Activated CD4-positive, alpha-beta T cell treated with anti-CD3 and anti-CD28 coated beads for 24 hours (primary cell): ENCODE results near the gene MYBPH.
A peak's percentile ranks its signal among the peaks of the same experiment; 100 is the strongest.

ENCODE experiments used
- DNase-seq, 2 donors: peaks; one replicate each; pipeline ENCODE4 v3.0.0-alpha.2; 2020; ENCODE audit warnings: low read depth in 2 of 2

MYBPH gene

GRCh38 chr1:203178821-203179666 is 3.4 kb upstream of the MYBPH start:
- DNase-seq, result no peak

GRCh38 chr1:203178083-203178482 is 2.5 kb upstream of the MYBPH start:
- no peak for DNase-seq

DNA sequence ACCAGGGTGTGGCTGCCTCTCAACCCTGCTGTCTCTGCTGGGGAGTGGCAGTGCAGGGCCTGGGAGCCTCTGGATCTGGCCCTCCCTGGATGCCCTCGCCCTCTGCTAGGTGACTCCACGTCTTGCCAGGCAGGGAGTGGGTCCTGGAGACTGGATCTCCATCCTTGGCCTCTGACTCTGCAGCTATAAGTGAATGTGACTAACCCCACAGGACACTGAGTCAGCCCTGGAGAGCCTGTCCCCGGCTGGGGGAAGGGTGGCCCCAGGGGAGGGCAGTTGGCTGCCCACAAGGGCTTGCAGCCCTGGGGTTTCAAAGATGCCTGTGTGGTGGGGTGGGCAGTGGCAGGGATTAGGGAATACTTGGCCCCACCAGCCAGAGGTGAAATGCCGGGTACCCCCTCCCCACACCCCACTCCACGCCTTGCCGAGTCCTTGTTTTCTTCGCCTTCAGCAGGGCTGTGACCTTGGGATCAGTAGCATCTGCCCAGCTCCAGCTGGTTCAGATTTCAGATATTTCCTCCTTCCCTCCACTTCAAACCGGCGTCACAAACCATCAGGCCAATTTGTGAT is 1.9 kb upstream of the MYBPH start:
- DNase-seq, result no peak

GRCh38 chr1:203177036-203177405 is 1.4 kb upstream of the MYBPH start:
- DNase-seq, result no peak

DNA sequence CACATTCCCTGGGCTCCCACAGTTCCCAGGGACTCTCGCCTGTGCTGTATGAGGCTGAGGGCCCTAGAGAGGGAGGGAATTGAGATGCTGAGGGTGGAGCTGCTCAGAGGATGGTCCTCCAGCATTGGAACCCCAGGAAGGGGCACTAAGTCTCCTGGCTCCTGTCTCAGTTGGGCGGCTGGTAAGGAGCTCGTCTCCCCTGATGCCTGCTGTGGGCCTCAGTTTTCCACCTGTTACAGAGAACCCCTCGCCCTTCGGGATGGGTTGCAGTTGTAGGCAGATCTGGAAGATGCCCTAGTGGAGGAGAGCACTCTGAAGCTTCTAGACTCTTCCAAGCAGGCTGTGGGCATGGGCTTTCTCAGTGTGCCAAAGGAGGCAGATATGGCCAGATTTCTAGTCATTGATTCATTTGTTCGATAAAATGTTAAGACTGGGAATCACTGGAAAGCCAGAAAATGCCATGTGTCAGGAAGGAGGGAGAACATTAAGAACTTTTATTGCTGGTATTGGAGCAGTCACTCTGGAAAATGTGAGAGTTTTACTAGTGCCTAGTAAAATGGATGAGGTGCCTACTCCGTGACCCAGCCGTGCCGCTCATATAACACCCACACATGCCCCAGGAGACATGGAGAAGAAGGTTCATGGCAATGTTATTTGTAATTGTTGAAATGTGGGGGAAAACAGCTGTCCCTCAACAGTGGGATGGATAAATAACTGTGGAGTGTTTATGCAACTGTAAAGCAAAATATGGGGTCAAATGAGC is 828 bp upstream of the MYBPH start:
- DNase-seq, result no peak

GRCh38 chr1:203175827-203176241 is 208 bp upstream of the MYBPH start:
- no peak for DNase-seq

DNA sequence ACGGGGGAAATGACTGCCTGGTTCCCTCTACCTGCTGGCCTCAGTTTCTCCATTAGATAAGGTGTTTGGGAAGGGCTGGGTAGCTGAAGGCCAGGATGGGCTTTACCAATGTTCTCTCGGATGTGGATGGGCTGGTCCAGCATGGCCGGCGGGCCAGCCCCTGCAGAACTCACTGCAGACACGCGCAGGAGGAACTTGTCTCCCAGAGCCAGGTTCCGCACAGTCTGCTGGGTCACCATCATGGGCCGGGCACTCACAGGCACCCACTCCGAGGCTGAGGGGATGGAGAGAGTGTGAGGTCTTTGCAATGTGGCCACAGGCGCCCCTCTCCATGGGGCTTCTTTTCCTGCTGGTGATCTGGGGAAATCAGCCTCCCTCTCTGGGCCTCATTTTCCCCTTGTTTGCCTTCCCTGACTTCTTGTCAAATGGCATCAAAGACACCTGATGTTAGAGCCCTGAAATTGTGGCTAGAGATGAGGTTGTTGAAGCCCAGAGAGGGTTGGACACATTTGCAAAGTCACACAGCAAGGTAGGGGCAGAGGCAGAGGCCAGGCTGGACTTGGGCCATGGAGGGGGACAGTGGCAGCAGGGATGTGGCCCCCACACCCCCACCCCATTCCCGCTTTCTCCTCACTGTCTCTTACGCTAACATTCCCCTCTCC is 1.2 kb downstream of the MYBPH start:
- DNase-seq, result no peak

- no peak for DNase-seq
Measured at GRCh38 chr1:203173566-203173965, 2.1 kb downstream of the MYBPH start.

- DNase-seq, result no peak
Measured at GRCh38 chr1:203173011-203173555, 2.5 kb downstream of the MYBPH start.

DNA sequence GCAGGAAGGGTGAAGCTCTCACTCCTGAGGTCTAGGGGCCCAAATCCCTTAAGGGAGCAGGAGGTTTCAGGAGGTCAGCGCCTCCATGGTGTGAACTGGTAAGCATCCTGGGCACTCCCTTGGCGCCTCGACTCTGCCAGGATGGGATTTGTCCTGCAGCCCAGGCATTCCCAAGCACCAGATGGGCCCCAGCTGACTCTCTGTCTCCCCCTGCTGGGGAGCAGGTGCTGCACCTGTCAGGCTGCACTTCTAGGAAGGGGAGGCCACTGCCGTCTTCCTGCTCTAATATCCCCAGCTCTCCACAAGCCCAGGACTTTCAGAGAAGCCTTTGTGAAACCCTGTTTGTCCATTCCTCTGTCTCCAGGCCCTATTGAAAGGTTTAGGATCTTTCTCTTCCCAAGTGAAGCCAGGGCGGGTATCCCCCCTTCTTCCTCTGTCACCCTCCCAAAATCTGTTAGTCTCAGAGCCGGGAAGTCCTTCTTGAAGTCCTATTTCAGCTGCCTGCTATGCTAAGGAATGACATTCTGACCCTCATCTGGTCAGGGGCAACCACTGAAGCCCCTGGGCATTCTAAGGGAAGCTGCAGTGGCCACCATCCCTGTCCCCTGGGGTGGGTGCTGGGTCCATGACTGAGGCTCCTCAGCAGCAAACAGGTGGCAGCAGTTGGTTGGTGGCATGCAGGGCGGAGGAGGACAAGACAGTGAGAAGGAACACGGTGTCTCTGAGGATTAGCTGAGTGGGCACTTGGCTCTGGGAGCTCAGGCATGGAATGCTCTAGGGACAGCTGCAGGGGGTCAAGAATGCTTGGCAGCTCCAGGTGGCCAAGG is 3.2 kb downstream of the MYBPH start:
- DNase-seq, result peak; percentile 18 to 28

DNA sequence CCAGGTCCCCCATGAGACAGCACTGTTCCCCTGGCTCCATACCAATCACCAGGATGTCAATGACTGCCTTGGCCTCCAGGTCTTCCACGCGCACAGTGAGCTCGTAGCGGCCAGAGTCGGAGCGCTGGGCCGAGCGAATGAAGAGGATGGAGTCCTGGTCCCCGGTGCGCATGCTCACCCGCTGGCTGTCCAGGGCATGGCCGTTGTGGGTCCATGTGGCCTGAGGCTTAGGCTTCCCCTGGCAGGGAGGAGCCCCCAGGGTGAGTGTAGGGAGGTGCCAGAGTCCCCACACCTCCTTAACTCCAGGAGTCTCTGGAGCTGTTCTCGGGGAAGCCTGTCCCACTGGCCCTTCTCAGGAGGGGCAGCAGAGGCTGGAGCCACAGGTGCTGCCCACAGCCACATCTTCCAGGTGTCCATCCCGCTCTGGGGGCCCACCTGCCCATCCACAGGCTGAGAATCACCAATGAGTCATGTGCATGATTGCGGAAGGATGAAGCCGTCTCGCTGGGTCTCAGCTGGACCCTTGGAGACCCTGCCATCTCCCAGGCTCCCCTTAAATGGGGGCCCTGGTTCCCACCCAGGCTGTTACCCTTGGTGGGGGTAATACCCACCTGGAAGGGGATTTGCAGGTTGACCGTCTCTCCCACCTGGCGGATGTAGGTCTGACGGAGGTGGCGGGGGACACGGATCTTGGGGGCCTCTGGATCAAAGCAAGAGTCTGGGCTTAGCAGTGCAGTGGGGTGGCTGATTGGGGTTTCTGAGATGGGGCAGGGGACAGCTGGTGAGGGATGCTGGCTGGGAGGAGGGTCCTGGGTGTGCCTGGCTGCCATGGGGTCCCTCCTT is 4.1 kb downstream of the MYBPH start:
- no peak for DNase-seq

DNA sequence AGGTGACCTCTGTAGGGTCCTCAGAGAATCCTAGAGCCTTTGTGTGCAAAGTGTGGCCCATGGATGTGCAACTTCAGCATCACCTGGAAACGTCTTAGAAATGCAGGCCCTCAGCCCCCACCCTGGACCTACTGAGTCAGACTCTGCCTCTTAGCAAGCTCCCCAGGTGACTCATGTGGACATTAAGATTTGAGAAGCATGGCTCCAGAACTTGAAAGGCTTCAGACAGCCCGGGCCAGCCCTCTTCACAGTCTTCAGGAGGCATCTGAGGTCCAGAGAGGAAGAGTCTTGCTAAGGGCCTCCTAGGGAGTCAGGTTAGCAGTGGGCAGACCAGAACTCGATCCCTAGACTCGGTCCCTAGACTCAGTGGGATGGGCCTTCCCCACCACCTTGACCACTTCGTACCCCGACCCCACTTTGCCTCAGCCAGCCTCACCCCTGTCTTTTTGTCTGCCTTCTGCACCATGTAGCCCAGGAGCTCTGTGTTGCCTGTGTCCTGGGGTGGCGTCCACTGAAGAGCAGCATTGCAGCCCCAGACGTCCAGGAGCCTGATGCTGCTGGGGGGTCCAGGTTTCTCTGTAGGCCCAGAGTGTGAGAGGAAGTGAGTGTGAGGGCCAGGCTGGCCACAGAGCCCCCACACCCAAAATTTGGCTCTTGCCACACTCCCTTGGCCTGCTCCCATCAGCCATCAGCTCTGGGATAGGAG is 4.8 kb downstream of the MYBPH start:
- no peak for DNase-seq

DNA sequence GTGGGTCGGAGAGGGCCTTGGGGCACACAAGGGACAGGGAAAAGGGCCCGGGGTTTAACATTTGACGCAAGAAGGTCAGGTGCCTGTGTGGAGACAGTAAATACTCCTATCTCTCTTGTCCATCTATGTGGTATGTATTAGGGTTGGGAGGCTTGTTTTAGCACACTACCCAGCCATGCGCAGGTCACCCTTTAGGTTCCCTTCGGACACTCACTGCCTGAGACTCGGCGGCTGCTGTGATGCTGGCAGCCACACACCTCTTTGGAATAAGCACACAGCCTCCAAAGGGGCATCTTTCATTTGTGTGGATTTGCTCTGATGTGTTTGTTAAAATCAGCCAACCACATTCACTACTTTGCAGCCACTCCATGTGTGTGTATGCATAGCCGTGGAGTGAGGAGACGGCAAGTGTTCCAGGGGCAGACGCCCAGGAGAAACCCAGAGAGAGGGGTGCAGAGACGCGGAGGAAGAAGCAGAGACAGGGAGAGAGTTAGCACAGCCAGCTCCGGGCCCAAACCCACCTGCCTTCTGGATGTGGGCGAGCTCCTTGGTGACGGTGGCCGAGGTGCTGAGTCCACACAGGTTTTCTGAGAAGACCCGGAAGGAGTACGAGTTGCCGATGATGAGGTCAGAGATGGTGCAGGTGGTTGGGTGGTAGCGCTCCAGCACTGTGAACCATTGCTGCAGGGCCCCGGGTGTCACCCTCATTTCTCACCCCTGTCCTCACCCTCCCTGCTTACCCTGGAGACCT is 5.7 kb downstream of the MYBPH start:
- DNase-seq, result no peak

GRCh38 chr1:203168991-203169390 is 6.6 kb downstream of the MYBPH start:
- DNase-seq, result no peak

- no peak for DNase-seq
Measured at GRCh38 chr1:203168256-203168786, 7.3 kb downstream of the MYBPH start.

GRCh38 chr1:203167913-203168200 is 7.8 kb downstream of the MYBPH start:
- no peak for DNase-seq

DNA sequence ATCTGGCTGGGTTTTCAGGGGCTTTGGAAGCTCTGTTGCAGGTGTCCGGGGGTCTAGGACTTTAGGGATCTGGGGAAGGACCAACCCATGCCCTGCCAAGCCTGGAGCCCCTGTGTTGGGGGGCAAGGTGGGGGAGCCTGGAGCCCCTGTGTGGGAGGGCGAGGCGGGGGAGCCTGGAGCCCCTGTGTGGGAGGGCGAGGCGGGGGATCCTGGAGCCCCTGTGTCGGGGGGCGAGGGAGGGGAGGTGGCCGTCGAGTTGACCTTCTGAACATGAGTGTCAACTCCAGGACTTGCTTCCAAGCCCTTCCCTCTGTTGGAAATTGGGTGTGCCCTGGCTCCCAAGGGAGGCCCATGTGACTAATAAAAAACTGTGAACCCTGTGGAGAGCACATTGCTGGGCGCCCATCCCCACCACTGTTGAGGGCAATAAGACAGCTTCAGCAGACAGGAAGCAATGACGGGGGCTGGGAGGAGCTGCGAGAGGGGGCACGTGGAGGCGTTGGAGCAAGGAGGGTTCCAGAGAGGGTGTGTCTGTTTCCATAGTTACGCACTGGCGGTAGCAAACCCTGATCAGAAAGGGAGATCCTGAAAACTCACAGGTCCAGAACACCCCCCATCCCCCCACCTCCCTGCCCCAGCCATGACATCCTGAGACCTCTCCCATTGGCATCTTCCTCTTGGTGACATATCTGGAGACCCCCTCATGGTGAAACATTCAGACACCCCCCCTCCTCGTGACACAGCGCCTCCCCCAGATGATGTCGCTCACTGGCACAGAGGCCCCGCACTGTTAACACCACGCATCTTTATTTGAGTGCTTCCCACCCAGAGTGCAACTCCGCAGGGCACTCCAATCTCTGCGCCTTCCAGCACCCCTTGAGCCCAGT is 8.4 kb downstream of the MYBPH start:
- DNase-seq, result no peak
